GM06990 (cell line): ENCODE data around the gene ABHD4.
"Not testable (repeated sequence)": the region's sequence is repeated elsewhere in the genome, so short reads cannot be mapped to it uniquely, and the experiment has no call there.

Experiments used
- DNase-seq: peaks from one replicate; pipeline ENCODE4 v3.0.0-alpha.2; 2011; ENCODE audit not compliant: insufficient read length; ENCODE audit errors: extremely low read depth
- H3K27me3 ChIP-seq: replicated peaks from 2 replicates; pipeline ENCODE4 v1.6.0; 2011; ENCODE audit warnings: low read length; ENCODE audit not compliant: control insufficient read depth, insufficient read depth
- H3K36me3 ChIP-seq: 2 replicates; pipeline ENCODE4 v1.5.1; 2011; ENCODE audit warnings: low read length; ENCODE audit not compliant: control insufficient read depth, insufficient read depth
- H3K4me3 ChIP-seq: replicated peaks from 2 replicates; pipeline ENCODE4 v1.5.1; 2011; ENCODE audit warnings: low read depth, mild to moderate bottlenecking, control low read depth, low read length
- CTCF ChIP-seq: IDR thresholded peaks from 2 replicates; pipeline ENCODE4 v1.5.1; 2011; ENCODE audit warnings: low read length, control low read depth, mild to moderate bottlenecking, inconsistent platforms; ENCODE audit not compliant: insufficient read depth, poor library complexity, severe bottlenecking

ABHD4 gene

DNA sequence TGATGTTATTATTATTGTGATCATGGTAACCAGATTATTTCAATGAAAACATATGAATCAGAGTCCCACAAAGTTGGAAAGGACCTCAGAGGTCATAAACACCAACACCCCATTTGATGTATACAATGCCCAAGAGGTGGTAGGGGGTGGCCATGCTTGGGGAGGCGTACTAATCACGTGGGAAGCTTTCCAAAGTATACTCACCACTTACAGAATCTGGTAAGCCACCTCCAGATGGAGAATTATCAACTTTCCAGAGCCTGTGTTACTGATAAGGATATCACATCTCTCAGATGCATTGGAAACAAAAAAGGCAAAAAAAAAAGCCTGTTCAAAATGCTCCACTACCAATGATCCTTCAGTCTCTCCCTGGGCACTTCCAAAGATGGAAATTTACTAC is 17.5 kb upstream of the ABHD4 start:
- no peak for DNase-seq
- H3K4me3 ChIP-seq, result no peak overlapping the region
- TF ChIP-seq CTCF, result no peak
- H3K27me3 ChIP-seq, result no peaks in the 10 kb centered on the region
- peaks cover 4% of the 10 kb centered on the region for H3K36me3 ChIP-seq

- no peaks in the 10 kb centered on the region for H3K27me3 ChIP-seq
- DNase-seq, result no peak
- no peak for TF ChIP-seq CTCF
- H3K4me3 ChIP-seq, result no peak overlapping the region
- H3K36me3 ChIP-seq, result peaks cover 2% of the 10 kb centered on the region; the same call in 1 of the 2 replicates
Measured at GRCh38 chr14:22583994-22584393, 14.1 kb upstream of the ABHD4 start.

DNA sequence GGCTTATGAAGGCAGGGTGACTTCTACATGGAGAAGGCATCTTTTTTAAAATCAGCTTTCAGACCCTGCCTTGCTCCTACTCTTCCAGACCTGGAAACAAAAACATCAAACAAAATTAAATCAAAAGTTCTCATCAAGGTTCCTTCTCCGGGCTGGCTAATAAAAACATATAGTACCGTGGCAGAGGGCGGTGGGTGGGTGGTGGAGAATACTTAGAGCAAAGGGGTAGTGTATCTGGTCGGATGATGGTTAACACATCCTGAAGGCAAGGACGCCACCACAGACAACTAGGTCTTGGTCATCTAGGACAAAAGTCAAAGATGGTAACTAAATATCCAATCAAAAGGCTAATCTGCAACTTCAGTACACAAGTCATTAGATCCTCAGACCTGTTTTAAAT is 10.9 kb upstream of the ABHD4 start:
- Histone ChIP-seq H3K36me3 (no peaks in the 10 kb centered on the region), H3K4me3 (peak overlapping the region; percentile 87), H3K27me3 (no peaks in the 10 kb centered on the region)
- TF ChIP-seq CTCF, result no peak
- DNase-seq, result no peak

DNA sequence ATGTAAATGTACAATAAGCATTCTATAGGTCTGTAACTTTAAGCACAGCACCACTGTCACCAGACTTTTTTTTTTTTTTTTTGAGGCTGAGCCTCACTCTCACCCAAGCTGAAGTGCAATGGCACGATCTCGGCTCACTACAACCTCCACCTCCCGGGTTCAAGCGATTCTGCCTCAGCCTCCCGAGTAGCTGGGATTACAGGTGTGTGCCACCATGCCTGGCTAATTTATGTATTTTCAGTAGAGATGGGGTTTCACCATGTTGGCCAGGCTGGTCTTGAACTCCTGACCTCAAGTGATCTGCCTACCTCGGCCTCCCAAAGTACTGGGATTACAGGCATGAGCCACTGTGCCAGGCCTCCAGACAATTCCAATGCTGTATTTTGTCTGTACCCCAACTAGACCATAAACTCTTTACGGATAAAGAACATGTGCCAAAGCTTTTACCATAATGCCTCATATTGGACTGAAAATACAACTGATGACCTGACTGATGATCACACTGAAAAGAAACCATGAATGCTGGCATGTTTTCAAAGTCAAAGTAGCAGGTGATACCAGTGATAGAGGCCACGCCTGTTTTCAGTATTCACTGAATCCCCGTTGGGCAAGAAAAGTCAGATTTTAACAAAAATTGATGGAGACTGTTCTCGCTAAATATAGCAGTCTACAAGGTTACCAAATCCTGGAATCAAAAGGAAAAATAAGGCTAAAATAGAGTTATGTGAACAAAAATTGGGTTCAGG is 10.2 kb upstream of the ABHD4 start:
- DNase-seq, H3K27me3 ChIP-seq, H3K36me3 ChIP-seq: not testable (repeated sequence)
- peak overlapping the region; percentile 87 for H3K4me3 ChIP-seq

DNA sequence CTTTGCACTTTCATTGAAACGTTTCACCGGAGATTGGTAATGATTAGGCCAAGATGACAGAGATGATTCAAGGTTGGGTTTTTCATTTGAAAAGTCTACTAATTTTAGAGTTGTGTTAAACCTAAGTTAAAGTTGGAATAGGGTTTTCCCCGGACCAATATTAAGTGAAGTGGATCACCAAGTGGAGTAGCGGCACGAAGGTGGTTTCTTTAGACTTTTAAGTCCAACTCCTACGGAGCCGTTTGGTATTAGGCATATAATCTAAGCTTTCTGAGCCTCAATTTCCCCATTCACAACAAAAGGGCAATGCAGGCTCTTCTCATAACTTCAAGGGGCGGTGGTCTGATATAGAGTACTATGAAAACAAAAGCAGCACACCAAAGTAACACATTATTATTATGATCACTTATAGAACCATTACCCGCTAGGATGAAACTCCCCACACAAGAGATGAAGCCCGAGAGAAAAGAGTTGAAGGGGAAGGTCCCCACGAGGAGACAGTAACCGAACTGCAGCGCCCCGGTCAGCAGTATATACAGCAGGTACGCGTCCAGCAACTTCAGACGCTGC is 9.5 kb upstream of the ABHD4 start:
- no peak for DNase-seq
- no peak for TF ChIP-seq CTCF
- Histone ChIP-seq H3K4me3 (peak overlapping the region; percentile 87), H3K27me3 (no peaks in the 10 kb centered on the region), H3K36me3 (no peaks in the 10 kb centered on the region)

GRCh38 chr14:22589096-22589839 is 8.8 kb upstream of the ABHD4 start, which contains the start of gene DAD1:
TSS of gene DAD1 (minus strand) at chr14:22589224. CDS start at chr14:22589157, 67 bp downstream.
- Histone ChIP-seq H3K36me3 (no peaks in the 10 kb centered on the region), H3K27me3 (no peaks in the 10 kb centered on the region), H3K4me3 (peak within 1 kb of the TSS; percentile 87)
- TF ChIP-seq CTCF, result no peak
- peak; percentile 100 for DNase-seq
